ENCODE data around the gene KIAA0319L. TPM values are rescaled to one million over a fixed set of nuclear protein-coding genes. Genes with fewer than 3 reads are reported as not detected.

Gene KIAA0319L
- total RNA-seq, 1 donor from 2014 or later: 80.3 TPM

- intact Hi-C loops (cut with micrococcal nuclease): loop anchor here (1.0 kb wide), 3 partner anchors 113 to 712 kb away; no protein-coding TSS in a partner anchor
Observed at GRCh38 chr1:35564037-35564883, 7.1 kb upstream of the KIAA0319L start.

DNA sequence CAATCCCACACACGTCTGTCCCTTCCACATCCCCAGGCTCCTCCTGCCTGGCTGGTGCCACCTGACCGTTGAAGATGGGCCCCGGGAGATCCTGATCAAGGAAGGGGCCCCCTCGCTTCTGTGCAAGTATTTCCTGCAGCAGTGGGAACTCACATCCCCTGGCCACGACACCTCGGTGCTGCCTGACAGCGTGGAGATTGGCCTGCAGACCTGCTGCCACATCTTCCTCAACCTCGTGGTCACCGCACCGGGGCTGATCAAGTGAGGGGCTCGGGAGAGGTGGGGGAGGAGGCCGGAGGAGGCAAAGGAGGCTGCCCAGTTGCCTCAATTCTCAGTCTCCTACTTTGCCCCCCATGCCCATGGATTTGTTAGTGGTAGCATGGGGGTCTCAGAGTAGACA, 6.0 kb upstream of the KIAA0319L start:
- intact Hi-C loops (cut with micrococcal nuclease): no loop called here

GRCh38 chr1:35561972-35562680, 4.9 kb upstream of the KIAA0319L start:
- intact Hi-C loops (cut with micrococcal nuclease): no loop called here

- intact Hi-C loops (cut with micrococcal nuclease): no loop called here
Observed at GRCh38 chr1:35561297-35561971, 4.2 kb upstream of the KIAA0319L start.

GRCh38 chr1:35560256-35561225, 3.3 kb upstream of the KIAA0319L start:
- intact Hi-C loops (cut with micrococcal nuclease): no loop called here

GRCh38 chr1:35559317-35559944, 2.2 kb upstream of the KIAA0319L start:
- intact Hi-C loops (cut with micrococcal nuclease): loop anchor here (2.0 to 5.0 kb wide), 2 partner anchors 81 to 527 kb away; partner anchors contain the start of genes PSMB2 and ZMYM6

- intact Hi-C loops (cut with micrococcal nuclease): loop anchor here (2.0 to 5.0 kb wide), 2 partner anchors 82 to 526 kb away; partner anchors contain the start of genes PSMB2 and ZMYM6
Observed at GRCh38 chr1:35558374-35559316, 1.4 kb upstream of the KIAA0319L start.

DNA sequence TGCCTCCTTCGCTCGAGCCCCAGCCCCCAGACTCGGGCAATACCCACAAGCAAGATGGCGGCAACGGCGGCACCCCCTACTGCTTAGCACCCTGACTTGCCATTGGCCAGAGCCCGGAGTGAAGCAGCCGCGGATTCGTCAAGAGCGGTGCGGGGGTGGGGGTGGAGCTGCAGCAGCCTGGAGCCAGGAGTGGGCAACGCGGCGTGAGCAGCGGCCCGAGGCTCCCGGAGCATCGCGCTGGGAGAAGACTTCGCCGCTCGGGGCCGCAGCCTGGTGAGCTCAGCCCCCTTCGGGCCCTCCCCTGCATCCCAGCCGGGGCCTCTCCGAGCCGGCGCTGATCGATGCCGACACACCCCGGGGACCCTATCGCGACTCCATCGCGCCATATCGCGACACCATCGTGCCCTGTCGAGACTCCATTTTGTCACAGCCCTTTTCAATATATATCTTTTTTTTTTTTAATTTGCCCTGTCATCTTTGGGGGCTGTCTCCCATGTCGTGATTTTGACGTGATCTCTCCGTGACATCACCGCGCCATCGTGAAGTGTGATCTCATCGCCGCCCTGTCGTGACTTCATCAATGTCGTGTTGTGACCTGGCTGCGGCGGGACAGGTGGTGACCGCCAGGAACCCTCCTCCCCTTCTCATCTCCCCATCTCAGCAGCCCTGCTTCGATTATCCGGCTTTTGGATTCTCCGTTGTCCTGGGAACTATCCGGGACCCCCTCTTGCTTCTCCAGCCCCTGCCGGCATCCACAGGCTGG, 589 bp upstream of the KIAA0319L start, which contains the start of gene NCDN:
Gene NCDN (plus strand): TSS at position 189 of the 763 bp plus-strand sequence. CDS start 392 bp downstream, at position 581.
- intact Hi-C loops (cut with micrococcal nuclease): loop anchor here (1.0 to 5.0 kb wide), 10 partner anchors 51 to 907 kb away; partner anchors contain the start of genes AGO3, MRPS15, PSMB2 and ZMYM4

GRCh38 chr1:35556484-35557117, 602 bp downstream of the KIAA0319L start:
- intact Hi-C loops (cut with micrococcal nuclease): loop anchor here (1.0 to 5.0 kb wide), 9 partner anchors 50 to 908 kb away; partner anchors contain the start of genes AGO3, MRPS15, ZMYM4 and ZMYM6

GRCh38 chr1:35555601-35556477, 1.4 kb downstream of the KIAA0319L start:
- intact Hi-C loops (cut with micrococcal nuclease): loop anchor here (2.0 to 5.0 kb wide), 4 partner anchors 287 to 524 kb away; partner anchors contain the start of genes AGO3, ZMYM4 and ZMYM6

GRCh38 chr1:35555212-35555584, 2.0 kb downstream of the KIAA0319L start:
- intact Hi-C loops (cut with micrococcal nuclease): loop anchor here (5.0 kb wide), 1 partner anchor 523 kb away; the partner anchor contains the start of gene ZMYM6

GRCh38 chr1:35554266-35555211, 2.7 kb downstream of the KIAA0319L start:
- intact Hi-C loops (cut with micrococcal nuclease): loop anchor here (5.0 kb wide), 1 partner anchor 522 kb away; the partner anchor contains the start of gene ZMYM6

- intact Hi-C loops (cut with micrococcal nuclease): no loop called here
Observed at GRCh38 chr1:35553851-35554250, 3.4 kb downstream of the KIAA0319L start.

DNA sequence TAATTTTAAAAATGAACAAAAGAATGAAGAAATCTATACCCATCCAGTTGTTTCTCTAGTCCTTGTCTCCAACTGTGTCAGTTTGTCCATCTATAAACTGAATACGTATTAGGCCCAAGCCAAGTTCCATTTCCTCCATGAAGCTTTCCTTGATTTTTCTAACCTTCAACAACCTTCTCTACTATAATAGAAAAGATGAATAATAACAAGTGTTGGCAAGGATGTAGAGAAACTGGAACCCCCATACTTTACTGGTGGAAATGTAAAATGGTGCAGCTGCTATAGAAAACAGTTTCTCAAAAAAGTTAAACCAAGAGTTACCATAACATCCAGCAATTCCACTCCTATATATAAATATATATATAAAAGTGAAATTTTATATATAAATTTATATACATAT, 10.6 kb downstream of the KIAA0319L start:
- intact Hi-C loops (cut with micrococcal nuclease): no loop called here

GRCh38 chr1:35544976-35545375, 12.2 kb downstream of the KIAA0319L start:
- intact Hi-C loops (cut with micrococcal nuclease): loop anchor here (1.0 kb wide), 2 partner anchors 94 to 343 kb away; no protein-coding TSS in a partner anchor

Data from T-helper 1 cell treated with Interleukin-12 subunit alpha and Interleukin-12 subunit beta and Interleukin-4 antibody, amounts not matched to agents 30 ng/mL and 1 ng/mL, for 36 hours (primary cell).